HG03439 (cell line): Measurements from ENCODE around the gene ISG20L2.

Experiments used
- ATAC-seq: cut with Tn5 transposase; IDR thresholded peaks from one replicate; pipeline ENCODE4 v1.9.1; 2021; ENCODE audit warnings: mild to moderate bottlenecking, moderate library complexity; ENCODE audit not compliant: unreplicated experiment

ISG20L2 gene

DNA sequence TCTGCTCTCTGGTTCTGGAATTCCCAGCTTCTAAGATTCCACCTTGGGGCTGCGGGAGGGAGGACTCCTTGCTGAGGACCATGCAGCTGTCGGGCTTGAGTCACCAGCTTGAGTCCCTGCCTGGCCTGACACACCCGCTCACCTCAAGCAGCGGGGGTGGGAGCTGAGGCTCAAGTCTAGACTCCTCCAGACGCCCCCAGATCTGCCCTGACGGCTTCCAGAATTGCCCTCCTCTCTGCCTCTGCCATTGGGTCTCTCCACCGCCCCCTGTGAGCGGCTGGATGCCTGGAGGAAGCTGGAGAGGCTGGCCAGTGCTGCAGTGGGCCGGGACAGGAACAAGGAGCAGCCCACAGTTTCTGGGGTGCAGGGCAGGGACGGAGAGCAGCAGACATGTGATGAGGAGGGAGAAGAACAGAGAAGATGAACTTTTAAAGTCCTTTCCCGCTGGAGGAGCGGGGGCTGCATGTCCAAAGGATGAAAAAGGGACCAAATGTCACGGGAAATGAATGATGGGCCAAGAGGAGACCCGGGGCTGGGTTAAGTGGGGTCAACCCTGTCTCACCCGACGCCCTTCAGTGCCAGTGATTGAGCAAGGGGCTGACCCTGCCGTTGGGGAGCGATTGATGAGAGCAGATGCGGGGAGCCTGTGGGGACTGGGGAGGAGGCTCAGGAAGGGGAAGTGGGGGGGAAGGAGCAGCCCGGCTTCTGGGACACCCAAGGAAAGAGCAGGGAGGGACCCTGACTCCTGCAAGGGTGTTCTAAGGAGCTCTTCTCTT lies 36.7 kb downstream of the ISG20L2 start:
- no peak for ATAC-seq

DNA sequence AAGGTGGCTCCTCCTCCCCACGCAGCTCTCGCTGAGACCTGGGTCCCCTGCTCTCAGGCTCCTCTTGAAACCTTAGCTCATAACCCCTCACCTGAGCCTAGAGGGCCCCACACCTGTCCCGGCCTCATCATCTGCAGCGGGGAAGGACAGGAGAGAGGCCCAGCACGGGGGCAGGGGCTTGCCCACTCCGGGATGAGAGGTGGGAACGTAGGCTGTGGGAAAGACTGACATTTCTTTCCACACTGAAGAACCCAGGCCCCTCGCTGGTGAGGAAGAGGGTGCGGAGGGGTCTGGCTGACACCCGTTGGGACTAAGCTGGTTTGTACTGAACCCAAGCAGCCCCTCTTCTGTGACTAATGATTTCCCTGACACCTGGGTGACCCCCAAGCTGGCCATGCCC lies 37.4 kb downstream of the ISG20L2 start:
- ATAC-seq = no peak

DNA sequence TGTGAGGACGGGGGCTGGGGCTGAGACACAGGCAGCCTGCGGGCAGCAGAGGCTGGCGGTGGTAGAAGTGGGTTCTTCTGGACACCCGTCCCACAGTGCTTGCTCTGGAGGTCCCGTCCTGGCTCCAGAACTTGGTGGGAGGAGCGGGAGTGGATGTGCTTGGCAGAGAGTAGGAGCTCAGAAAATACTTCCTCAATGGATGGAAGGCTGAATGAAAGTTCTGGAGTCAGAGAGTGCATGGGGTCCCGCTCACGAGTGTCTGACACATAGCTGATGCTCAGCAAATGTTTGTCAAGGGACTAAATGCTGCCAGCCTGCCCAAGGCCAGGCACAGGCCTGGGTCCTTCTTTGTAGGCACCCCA lies 37.9 kb downstream of the ISG20L2 start:
- no peak for ATAC-seq

- ATAC-seq = no peak
Observed at GRCh38 chr1:156689953-156690674, 38.5 kb downstream of the ISG20L2 start.

DNA sequence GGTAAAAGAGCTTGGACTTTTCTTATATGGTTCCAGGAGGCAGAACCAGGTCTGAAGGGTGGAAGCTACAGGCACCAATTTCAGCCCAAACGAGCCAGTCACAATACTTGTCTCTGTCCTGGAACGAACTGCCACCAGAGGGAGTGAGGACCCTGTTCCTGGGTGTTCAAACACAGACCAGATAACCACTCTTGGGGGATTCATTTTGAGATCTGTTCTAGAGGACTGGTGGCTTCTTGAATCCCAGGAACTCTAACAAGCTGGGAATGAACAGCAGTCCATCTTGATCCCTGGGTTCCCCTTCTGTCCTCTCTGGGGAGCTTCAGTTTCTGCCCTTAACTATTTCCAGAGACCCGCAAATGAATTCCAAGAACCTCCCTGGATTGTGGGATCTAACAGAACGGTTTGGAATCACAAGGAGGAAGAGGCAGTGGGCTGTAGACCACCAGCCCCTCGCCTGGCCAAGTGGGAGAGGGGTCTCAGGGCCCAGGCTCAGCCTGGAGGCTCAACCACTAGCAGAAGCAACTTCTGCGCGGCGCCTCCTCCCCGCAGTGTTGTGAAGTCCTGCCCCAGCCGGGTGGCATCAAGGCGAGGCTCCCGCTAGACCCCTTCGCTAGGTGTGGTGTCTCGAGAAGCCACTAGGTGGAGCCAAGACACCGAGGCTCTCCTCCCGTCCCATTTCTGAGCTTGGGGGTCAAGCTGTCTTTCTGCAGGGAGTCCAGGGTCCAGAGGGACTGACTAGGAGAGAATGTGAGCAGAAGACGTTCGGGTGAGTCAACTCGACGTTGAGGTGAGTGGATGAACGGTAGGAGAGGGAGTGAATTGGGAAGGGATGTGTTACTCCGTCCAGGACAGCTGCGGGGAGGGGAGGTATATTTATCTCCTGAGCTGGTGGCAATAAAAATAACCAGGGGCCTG lies 39.3 kb downstream of the ISG20L2 start:
- ATAC-seq = peak; percentile 74

GRCh38 chr1:156684227-156684782 lies 44.3 kb downstream of the ISG20L2 start:
- ATAC-seq = no peak

DNA sequence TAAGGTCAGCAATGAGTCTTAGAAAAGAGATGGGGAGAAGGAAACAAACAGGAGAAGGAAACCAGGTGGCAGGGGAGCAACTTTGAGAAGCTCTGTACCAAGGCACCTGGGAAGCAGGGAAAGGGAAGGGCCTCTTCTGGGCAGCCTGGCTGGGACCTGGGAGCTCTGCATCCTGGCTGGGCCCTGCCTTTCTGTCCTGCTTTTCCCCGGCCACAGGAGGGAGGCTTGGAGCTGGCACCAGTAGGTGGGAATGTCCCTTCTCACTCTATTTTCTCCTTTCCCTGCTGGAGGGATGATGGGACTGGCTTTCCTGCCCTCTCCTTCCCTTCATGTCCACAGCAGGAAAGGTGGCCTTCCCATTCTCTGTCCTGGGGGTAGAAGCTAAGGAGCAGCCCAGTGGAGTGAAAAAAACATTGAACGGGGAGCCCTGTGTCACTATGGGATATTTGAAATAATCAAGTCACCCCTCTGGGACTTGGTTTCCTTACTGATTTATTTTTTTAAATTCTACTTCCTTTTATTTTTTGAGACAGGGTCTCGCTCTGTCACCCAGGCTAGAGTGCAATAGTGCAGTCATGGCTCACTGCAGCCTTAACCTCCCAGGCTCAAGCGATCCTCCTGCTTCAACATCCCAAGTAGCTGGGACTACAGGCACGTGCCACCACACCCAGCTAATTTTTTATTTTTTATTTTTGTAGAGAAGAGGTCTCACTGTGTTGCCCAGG lies 46.2 kb downstream of the ISG20L2 start:
- no peak for ATAC-seq

DNA sequence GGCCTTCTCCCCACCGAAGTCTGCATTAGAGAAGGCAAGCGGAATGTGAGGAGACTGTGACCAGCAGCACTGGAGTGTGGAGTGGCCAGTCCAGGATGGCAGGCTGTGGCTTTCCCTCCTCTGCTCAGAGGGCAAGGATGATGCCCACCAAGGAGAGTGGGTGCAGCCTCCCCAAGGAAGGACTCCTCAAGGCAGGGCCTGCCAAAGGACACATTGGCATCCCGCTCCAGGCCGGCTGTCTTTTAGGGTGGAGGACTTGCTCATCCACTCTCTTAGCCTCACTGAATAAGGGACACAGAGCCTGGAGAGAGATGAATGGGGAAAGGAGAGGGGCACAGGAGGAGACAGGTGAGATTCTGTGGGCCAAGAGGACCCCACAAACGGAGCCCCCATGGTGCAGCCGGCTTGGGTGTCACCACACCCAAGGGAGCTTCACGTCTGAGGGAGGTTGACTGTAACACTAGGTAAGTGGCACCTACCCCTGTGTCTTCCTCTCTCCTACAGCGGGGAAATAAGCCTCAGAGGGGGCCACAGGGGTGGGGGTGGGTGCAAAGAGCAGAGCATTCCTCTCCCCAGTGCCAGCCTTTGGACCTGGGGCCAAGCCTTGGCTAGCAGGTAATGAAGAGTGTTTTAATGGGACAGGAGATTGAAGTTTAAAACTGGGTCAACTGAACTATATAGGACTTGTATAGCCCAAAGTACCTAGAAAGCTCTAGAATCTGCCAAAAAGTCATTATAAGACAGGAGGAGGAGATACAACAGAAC lies 47.2 kb downstream of the ISG20L2 start:
- ATAC-seq = no peak

DNA sequence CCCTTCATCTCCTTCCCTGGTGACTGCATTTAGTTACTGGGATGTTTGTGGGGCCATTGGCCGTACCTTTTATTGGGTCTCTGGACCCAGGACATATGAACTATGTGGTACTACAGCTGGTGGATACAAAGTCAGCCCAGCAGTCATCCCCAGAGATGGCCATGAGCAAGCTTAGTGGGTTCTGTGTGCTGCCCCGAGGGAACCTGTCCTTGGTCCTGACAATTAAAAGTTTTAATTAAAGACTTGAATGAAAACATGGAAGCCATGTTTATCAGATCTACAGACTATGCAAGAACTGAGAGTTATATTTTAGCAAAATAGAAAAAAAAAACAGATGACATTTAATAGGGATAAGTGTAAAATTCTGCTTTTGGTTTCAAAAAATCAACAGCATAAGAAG lies 48.5 kb downstream of the ISG20L2 start:
- ATAC-seq = no peak

GRCh38 chr1:156677616-156678596 lies 50.7 kb downstream of the ISG20L2 start:
- no peak for ATAC-seq

DNA sequence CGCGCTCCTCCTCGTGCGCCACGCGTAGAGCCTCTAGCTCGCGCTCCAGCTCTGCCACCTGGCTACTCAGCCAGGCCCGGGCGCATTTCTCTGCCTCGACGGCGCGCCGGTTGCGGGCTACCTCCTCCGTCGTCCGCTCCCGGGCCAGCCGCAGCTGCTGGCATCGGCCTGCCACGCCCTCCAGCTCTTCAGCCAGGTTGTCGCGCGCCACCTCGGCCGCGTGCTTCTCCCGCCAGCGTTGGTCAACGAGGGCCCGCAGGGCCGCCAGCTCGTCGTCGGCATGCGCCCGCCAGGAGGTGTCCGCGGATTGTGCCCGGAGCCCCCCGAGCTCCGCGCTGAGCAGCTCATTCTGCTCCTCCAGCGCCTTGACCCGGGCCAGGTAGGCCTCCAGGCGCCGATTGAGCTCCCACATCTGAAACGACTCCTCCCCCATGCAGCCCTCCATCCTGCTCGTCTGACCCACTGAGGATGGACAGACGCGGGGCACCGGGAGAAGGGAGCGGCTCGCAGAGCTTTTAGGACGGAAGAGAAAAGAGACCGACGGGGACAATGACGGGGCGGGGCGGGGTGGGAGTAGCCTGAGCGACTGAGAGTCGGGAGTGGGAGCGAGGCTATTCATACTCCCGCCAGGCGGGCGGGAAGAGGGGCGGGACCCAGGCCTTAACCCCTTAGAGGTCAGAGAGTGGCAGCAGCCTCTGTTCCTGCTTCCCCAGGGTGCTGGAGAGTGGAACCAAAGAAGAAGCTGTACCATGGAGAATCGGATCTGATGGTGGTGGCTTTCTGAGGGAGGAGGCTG lies 51.5 kb downstream of the ISG20L2 start, which contains the start of gene NES:
TSS of gene NES (minus strand) at position 588 of the 796 bp plus-strand sequence. CDS start at position 445, 143 bp downstream.
- no peak for ATAC-seq

GRCh38 chr1:156676114-156676819 lies 52.3 kb downstream of the ISG20L2 start:
- no peak for ATAC-seq

- no peak for ATAC-seq
Observed at GRCh38 chr1:156675210-156676113, 53.1 kb downstream of the ISG20L2 start.

- no peak for ATAC-seq
Observed at GRCh38 chr1:156673387-156674121, 55.0 kb downstream of the ISG20L2 start.
